ENCODE measurements around the gene KCNIP4. TPM values are rescaled to one million over a fixed set of nuclear protein-coding genes. Genes with fewer than 3 reads are reported as not detected.

The KCNIP4 gene
- total RNA-seq, 1 donor from 2014 or later = 0.59 TPM

DNA sequence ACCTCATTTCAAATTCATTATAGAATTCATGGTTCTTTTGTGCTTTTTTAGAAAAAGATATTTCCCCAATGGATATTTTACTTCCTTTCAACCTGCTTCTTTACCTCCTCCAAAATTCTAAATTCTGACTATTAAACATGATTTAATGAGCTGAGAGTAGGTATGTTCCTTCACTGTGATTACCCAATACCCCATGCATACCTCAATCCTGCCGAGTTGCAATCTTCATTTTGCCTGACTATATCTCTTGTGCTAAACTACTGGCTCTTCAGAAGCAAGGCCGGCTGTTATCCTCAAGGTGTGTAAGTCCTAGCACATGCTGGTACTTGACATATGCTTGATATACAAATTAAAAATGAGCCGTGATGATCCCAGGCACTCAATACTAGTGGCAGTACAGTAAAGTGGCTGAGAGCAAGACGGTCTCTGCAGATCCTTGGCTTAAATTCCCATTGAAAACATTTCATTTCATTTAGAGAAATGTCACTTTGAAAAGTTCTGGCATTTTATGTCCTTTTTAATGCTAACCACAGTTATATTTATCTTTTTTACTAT is 320.4 kb downstream of the KCNIP4 start:
- H3K27ac ChIP-seq (ENCODE audit: low read depth, low read length) = no peak overlapping the region
- Mint-ChIP-seq H3K9me3 (ENCODE audit: unreplicated experiment) (no peaks in the 10 kb centered on the region), H3K27me3 (ENCODE audit: low read depth, unreplicated experiment) (no peaks in the 10 kb centered on the region), H3K27ac (ENCODE audit: unreplicated experiment) (no peak overlapping the region), H3K36me3 (ENCODE audit: low read depth, unreplicated experiment) (no peaks in the 10 kb centered on the region), H3K4me1 (ENCODE audit: low read depth, unreplicated experiment) (no peaks in the 10 kb centered on the region), H3K4me3 (ENCODE audit: unreplicated experiment) (no peak overlapping the region)
- H3K4me1 ChIP-seq (ENCODE audit: insufficient read depth, low read length) = no peaks in the 10 kb centered on the region
- no peaks in the 10 kb centered on the region for H3K27me3 ChIP-seq (ENCODE audit: insufficient read depth, low read length)
- no peak overlapping the region for H3K9ac ChIP-seq (ENCODE audit: low read length)
- H3K9me3 ChIP-seq (ENCODE audit: insufficient read depth, low read depth, low read length) = no peaks in the 10 kb centered on the region
- no peak for FAIRE-seq
- no peak overlapping the region for H2AFZ ChIP-seq (ENCODE audit: low read depth, low read length)
- DNase-seq (ENCODE audit: low read depth) = no peak
- H4K20me1 ChIP-seq (ENCODE audit: insufficient read depth, low read length) = no peaks in the 10 kb centered on the region
- H3K36me3 ChIP-seq (ENCODE audit: insufficient read depth, low read length) = no peaks in the 10 kb centered on the region
- H3K79me2 ChIP-seq (ENCODE audit: insufficient read depth, low read length) = no peaks in the 10 kb centered on the region
- TF ChIP-seq CTCF (IDR thresholded peaks at IDR 0.05; ENCODE audit: insufficient read depth, low read depth, low read length) (no peak), EZH2 (IDR thresholded peaks at IDR 0.05; ENCODE audit: insufficient read depth, low read length) (no peak)
- H3K4me2 ChIP-seq (ENCODE audit: low read length) = no peak overlapping the region
- no peak overlapping the region for H3K4me3 ChIP-seq (ENCODE audit: insufficient read depth, low read depth, low read length)

DNA sequence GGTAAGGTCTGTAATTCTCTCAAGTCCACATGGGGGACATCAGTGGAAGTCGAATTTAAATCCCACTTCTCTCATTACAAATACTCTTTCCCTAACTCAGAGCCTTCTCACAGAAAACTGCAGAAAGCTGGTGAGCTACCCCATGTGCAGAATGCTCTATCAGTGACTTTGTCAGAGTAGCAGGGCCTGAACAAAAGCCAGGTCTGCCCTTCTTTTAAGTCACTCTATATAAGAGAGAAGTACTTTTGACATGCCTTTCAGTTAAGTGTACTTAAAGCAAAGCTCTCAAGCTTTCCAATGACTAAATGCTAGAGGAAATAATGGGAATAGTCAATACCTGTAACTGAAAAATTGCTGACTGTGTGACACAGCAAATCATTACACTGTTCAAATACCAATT is 323.1 kb downstream of the KCNIP4 start:
- Histone ChIP-seq H3K27ac (ENCODE audit: low read depth, low read length) (no peak overlapping the region), H3K4me2 (ENCODE audit: low read length) (no peak overlapping the region), H3K9me3 (ENCODE audit: insufficient read depth, low read depth, low read length) (no peaks in the 10 kb centered on the region), H3K4me3 (ENCODE audit: insufficient read depth, low read depth, low read length) (no peak overlapping the region), H3K9ac (ENCODE audit: low read length) (no peak overlapping the region), H3K79me2 (ENCODE audit: insufficient read depth, low read length) (no peaks in the 10 kb centered on the region), H2AFZ (ENCODE audit: low read depth, low read length) (no peak overlapping the region), H3K4me1 (ENCODE audit: insufficient read depth, low read length) (no peaks in the 10 kb centered on the region), H3K27me3 (ENCODE audit: insufficient read depth, low read length) (no peaks in the 10 kb centered on the region), H4K20me1 (ENCODE audit: insufficient read depth, low read length) (no peaks in the 10 kb centered on the region), H3K36me3 (ENCODE audit: insufficient read depth, low read length) (no peaks in the 10 kb centered on the region)
- no peaks in the 10 kb centered on the region for H3K27me3 Mint-ChIP-seq (ENCODE audit: low read depth, unreplicated experiment)
- no peaks in the 10 kb centered on the region for H3K9me3 Mint-ChIP-seq (ENCODE audit: unreplicated experiment)
- H3K4me3 Mint-ChIP-seq (ENCODE audit: unreplicated experiment) = no peak overlapping the region
- H3K4me1 Mint-ChIP-seq (ENCODE audit: low read depth, unreplicated experiment) = no peaks in the 10 kb centered on the region
- no peak for DNase-seq (ENCODE audit: low read depth)
- no peak overlapping the region for H3K27ac Mint-ChIP-seq (ENCODE audit: unreplicated experiment)
- no peak for FAIRE-seq
- H3K36me3 Mint-ChIP-seq (ENCODE audit: low read depth, unreplicated experiment) = no peaks in the 10 kb centered on the region
- TF ChIP-seq CTCF (IDR thresholded peaks at IDR 0.05; ENCODE audit: insufficient read depth, low read depth, low read length) (no peak), EZH2 (IDR thresholded peaks at IDR 0.05; ENCODE audit: insufficient read depth, low read length) (no peak)

DNA sequence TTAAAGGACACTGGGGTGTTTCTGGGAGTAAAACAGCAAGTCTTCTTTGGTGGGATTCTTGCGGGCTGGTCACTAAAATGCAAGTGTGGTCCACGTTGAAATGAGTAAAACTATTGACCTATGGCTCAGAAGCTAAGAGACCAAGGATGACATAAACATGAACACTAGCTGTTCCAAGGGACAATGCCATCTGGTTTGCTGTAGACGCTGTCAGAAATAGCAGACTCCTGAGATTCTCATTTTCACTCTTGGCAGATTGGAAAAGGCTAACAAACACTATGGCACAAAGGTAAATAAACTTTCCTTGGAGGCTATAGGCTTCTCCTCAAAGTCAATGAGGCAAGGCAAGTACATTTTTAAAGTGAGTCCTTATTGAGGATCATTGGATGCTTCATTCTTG is 343.6 kb downstream of the KCNIP4 start:
- H3K9me3 Mint-ChIP-seq (ENCODE audit: unreplicated experiment) = no peaks in the 10 kb centered on the region
- Histone ChIP-seq H3K27ac (ENCODE audit: low read depth, low read length) (no peak overlapping the region), H3K9ac (ENCODE audit: low read length) (no peak overlapping the region), H2AFZ (ENCODE audit: low read depth, low read length) (no peak overlapping the region), H3K4me2 (ENCODE audit: low read length) (no peak overlapping the region), H3K9me3 (ENCODE audit: insufficient read depth, low read depth, low read length) (no peaks in the 10 kb centered on the region), H4K20me1 (ENCODE audit: insufficient read depth, low read length) (no peaks in the 10 kb centered on the region), H3K27me3 (ENCODE audit: insufficient read depth, low read length) (no peaks in the 10 kb centered on the region), H3K4me3 (ENCODE audit: insufficient read depth, low read depth, low read length) (no peak overlapping the region), H3K36me3 (ENCODE audit: insufficient read depth, low read length) (no peaks in the 10 kb centered on the region), H3K4me1 (ENCODE audit: insufficient read depth, low read length) (no peaks in the 10 kb centered on the region), H3K79me2 (ENCODE audit: insufficient read depth, low read length) (no peaks in the 10 kb centered on the region)
- H3K36me3 Mint-ChIP-seq (ENCODE audit: low read depth, unreplicated experiment) = no peaks in the 10 kb centered on the region
- H3K27me3 Mint-ChIP-seq (ENCODE audit: low read depth, unreplicated experiment) = no peaks in the 10 kb centered on the region
- H3K4me1 Mint-ChIP-seq (ENCODE audit: low read depth, unreplicated experiment) = no peaks in the 10 kb centered on the region
- DNase-seq (ENCODE audit: low read depth) (no peak), FAIRE-seq (no peak)
- TF ChIP-seq CTCF (IDR thresholded peaks at IDR 0.05; ENCODE audit: insufficient read depth, low read depth, low read length) = no peak
- no peak for TF ChIP-seq EZH2 (IDR thresholded peaks at IDR 0.05; ENCODE audit: insufficient read depth, low read length)
- no peak overlapping the region for H3K4me3 Mint-ChIP-seq (ENCODE audit: unreplicated experiment)
- no peak overlapping the region for H3K27ac Mint-ChIP-seq (ENCODE audit: unreplicated experiment)
